ENCODE results near the gene LRRC4C. TPM values are rescaled to one million over a fixed set of nuclear protein-coding genes. Genes with fewer than 3 reads are reported as not detected.

Gene LRRC4C
- total and polyA plus RNA-seq, 2 donors (not counting 3 experiments of a cell fraction or from before 2014, with no cell fraction given), result not detected

DNA sequence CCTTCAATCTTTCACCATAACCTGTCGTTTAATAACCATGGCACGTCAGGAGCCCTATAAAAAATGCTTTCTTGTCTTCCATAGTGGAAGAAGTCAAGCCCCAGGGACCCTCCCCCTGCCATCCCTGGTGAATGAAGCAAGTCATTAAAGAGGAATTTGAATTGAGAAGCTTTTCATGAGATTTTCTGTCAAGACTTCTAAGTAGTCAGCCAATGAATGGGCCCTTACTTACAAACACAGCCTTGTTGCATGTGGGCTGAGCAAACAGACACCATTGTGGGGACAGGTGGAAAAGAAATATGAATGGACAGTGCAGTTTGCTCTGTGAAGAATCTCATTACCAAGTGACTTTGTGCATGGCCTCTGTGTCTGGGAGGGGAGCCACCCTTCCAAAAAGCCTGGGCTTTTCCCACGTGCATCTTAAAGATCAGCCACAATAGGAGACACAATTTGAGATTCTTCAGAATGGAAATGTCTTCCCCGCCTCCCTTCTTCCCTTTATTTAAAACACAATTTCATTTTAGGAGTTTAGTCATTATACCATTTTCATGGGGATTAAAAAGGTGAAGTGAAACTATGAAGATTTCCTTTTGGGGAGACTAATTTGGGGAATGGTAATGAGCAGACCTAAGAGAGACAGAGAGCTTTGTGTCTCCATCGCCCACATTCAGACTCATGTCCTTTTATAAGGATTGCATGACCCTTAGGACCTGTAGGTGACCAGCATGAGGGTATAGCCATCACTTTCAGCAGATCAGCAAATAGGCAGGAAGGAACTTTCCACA lies 152.0 kb downstream of the LRRC4C start:
- Histone ChIP-seq H4K20me1 (replicated peaks; ENCODE audit: control insufficient read depth, extremely low read depth, insufficient read depth, low read length) (no peaks in the 10 kb centered on the region), H2AFZ (ENCODE audit: low read depth, low read length) (no peak overlapping the region), H3K9me3 (replicated peaks; ENCODE audit: control insufficient read depth, insufficient read depth, low read length) (peaks cover 2% of the 10 kb centered on the region), H3K4me2 (ENCODE audit: insufficient read depth, low read length) (no peak overlapping the region), H3K27me3 (ENCODE audit: control insufficient read depth in 2 of 2, insufficient read depth in 2 of 2, low read length in 2 of 2) (no peaks in the 10 kb centered on the region), H3K4me3 (replicated peaks in 1 of 3; ENCODE audit: insufficient read depth in 1 of 3, low read depth in 1 of 3, low read length in 3 of 3) (no peak overlapping the region), H3K79me2 (ENCODE audit: control insufficient read depth, insufficient read depth, low read length) (no peaks in the 10 kb centered on the region), H3K27ac (ENCODE audit: insufficient read depth, low read depth, low read length) (no peak overlapping the region), H3K4me1 (ENCODE audit: control insufficient read depth, extremely low read depth, insufficient read depth, low read length) (no peaks in the 10 kb centered on the region), H3K9ac (replicated peaks; ENCODE audit: extremely low read depth, insufficient read depth, low read length) (no peak overlapping the region), H3K36me3 (ENCODE audit: control insufficient read depth in 2 of 2, extremely low read depth in 1 of 2, insufficient read depth in 2 of 2, low read length in 2 of 2) (no peaks in the 10 kb centered on the region), H3K9me1 (replicated peaks; ENCODE audit: control insufficient read depth, extremely low read depth, insufficient read depth, low read length) (no peaks in the 10 kb centered on the region)
- FAIRE-seq, result no peak
- POLR2A ChIA-PET, result no interaction called here
- TF ChIP-seq, protein P1, sequence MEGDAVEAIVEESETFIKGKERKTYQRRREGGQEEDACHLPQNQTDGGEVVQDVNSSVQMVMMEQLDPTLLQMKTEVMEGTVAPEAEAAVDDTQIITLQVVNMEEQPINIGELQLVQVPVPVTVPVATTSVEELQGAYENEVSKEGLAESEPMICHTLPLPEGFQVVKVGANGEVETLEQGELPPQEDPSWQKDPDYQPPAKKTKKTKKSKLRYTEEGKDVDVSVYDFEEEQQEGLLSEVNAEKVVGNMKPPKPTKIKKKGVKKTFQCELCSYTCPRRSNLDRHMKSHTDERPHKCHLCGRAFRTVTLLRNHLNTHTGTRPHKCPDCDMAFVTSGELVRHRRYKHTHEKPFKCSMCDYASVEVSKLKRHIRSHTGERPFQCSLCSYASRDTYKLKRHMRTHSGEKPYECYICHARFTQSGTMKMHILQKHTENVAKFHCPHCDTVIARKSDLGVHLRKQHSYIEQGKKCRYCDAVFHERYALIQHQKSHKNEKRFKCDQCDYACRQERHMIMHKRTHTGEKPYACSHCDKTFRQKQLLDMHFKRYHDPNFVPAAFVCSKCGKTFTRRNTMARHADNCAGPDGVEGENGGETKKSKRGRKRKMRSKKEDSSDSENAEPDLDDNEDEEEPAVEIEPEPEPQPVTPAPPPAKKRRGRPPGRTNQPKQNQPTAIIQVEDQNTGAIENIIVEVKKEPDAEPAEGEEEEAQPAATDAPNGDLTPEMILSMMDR (IDR thresholded peaks at IDR 0.05; ENCODE audit: extremely low read depth in 1 of 2, insufficient read depth in 1 of 2, low read depth in 1 of 2, low read length in 2 of 2), result no peak
- TF ChIP-seq MYC (IDR thresholded peaks at IDR 0.05; ENCODE audit: low read depth, low read length), result no peak
- no peak for TF ChIP-seq POLR2A (IDR thresholded peaks at IDR 0.05; ENCODE audit: low read depth, low read length)
- no peak for TF ChIP-seq JUN (IDR thresholded peaks at IDR 0.05; ENCODE audit: borderline replicate concordance, insufficient read depth, insufficient read length, low read depth)
- no peak for TF ChIP-seq FOS (IDR thresholded peaks at IDR 0.05; ENCODE audit: borderline replicate concordance, insufficient read depth, low read length)
- TF ChIP-seq EZH2 (IDR thresholded peaks at IDR 0.05; ENCODE audit: borderline replicate concordance, low read depth, low read length, severe bottlenecking), result no peak
- TF ChIP-seq POLR2AphosphoS5 (IDR thresholded peaks at IDR 0.05; ENCODE audit: insufficient read depth, low read depth, low read length), result no peak
- TF ChIP-seq, protein P2, sequence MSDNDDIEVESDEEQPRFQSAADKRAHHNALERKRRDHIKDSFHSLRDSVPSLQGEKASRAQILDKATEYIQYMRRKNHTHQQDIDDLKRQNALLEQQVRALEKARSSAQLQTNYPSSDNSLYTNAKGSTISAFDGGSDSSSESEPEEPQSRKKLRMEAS (IDR thresholded peaks at IDR 0.05; ENCODE audit: insufficient read depth, insufficient read length), result no peak
- no peak for TF ChIP-seq GATA2 (IDR thresholded peaks at IDR 0.05; ENCODE audit: insufficient read depth, insufficient read length, low read depth, low read length)
- DNase-seq (ENCODE audit: low read depth, low spot score), result no peak
- no TSS peak for BruUV-seq (replicated peaks)
- intact Hi-C loops (cut with micrococcal nuclease) (no loop called here), dilution Hi-C loops (cut with MboI; ENCODE audit: extremely low pct_ligation_motif_present, low sequenced_read_pairs) (no loop called here)
- CTCF ChIA-PET, result no interaction called here

Data from endothelial cell of umbilical vein (primary cell).